ENCODE data around the gene CASP7.

CASP7 gene

DNA sequence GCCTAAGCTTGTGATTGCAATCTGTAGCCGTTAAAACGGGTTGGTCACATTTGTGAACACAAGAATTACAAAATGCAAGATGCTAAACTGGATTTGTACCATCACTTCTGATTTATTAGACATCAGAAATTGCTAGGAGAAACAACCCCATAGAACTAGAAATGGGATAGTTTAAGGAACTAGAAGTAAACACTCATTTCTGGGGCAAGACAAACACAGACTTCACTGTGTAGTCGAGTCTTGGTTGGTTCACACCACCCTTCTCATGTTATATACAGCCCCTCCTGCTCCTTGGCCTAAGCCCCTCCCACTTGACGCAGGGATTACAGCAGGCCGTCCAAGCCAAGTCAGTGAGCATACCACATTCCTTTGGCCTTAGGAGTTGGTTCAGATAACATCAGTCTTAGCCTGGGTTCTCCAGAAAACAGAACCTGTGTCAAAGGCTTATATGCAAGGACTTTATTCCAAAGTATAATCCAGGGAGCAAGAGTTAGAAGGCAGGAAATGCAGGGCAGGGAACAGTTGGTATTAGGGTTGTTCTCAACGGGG lies 13.8 kb upstream of the CASP7 start:
- in situ Hi-C loops (cut with MboI; ENCODE audit: low sequenced_read_pairs): no loop called here

DNA sequence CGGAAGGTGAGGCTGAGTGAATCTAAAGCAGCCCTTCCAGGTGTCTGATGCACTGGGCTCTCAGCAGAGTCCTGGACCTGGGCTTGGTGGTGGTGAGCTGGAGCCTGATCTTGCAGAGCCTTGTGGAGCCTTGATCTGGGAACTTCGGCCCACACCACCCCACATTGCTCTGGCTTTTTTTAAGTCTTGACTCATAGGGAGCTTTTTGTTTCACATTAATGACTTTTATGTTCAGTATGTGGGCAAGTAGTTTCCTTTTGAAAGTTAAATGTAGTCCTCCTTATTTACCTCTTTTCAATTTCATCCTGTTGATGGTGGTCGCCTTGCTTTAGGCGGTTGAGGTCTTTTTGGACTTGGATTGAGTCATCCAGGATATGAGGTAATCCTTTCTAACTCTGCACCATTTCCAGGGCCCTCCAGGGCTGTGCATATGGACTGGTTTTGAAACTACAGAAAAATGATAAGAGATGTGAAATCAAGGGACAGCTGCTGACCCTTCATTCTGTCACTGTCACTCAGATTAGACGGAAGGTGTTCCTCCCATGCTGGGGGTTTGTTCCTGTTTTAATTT lies 12.9 kb upstream of the CASP7 start:
- in situ Hi-C loops (cut with MboI; ENCODE audit: low sequenced_read_pairs): no loop called here

DNA sequence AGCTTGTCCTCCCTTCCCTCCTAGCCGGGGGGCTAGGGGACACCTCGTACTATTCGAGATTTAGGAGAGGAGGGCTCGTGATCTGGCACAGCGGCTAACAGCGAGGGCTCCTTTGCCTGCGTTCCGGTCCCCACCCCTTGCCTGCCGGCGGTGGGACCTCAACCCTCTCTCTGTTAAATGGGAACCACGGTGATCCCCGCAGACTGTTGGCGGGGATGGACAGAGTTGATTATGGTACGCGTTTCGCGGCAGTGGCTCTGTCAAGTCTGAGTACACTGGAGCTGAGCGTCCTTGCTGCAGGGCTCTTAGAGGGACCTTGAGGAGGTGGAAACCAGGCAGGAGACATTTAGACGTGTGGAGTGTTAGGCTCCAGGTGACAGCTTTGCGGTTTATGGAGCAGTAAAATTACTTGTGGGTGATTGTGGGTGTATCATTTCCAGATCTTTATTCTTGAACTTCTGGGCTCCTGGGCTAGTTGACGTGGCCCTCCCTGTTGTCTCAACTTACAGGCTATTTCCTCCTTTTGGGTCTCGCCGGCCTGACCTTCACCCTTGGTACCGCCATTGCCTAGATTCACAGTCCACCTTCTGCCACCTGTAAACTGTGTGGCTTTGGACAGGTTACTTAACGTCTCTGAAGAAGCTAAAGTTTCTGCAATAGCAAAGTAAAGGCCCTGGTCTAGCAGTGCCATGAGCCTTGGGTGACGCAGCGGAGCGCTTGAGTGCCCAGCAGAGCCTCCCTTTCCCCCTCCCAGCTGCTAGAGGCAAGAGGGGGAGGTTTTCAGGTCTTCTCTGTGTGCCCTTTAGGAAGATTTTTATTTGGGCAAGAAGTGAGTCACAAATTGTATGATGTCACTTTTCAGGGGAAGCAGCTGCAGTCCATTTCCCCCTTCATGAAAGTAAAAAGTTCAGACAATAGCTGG lies 739 bp downstream of the CASP7 start:
- in situ Hi-C loops (cut with MboI; ENCODE audit: low sequenced_read_pairs): no loop called here

DNA sequence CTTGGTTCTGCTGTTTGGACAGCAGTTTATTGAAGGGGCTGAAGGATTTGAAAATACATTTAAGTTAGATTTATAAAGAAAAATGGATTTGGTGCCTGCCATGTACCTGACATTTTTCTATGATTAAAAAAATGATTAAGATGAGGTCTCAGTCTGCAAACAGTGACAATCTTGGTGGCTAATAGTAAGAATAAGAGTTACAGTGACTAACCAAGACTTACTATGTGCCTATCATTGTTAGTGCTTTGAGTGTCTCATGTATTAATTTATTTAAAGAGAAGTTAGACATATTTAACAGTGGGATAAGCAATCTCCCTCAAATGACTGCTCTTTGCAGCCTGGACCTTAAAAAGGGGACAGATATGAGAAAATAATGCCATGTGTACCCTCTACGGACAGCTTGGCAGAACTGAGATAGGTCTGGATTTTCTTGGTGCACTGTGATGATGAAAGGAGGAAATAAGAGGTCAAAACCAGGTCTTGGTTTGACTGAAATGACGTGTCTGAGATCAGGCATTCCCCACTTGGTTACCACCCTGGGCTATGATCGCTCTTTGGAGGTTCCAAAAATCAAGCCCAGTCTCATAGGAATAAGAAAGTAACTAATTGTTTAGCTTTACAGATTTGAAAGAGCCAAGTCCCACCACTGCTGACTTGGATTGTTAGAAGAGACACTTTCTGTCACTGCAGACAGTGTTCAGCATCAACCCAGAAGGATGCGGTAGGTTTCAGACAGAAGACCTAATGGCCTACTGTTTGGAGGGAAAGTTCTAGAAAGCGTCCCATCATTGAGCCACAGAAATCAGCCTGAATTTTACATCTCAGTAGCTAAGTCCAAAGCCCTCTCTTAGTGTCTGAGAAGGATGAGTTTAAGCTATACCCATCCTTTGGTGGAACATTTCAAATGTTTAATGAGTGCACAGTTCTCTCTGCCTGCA lies 2.1 kb downstream of the CASP7 start:
- in situ Hi-C loops (cut with MboI; ENCODE audit: low sequenced_read_pairs): no loop called here

DNA sequence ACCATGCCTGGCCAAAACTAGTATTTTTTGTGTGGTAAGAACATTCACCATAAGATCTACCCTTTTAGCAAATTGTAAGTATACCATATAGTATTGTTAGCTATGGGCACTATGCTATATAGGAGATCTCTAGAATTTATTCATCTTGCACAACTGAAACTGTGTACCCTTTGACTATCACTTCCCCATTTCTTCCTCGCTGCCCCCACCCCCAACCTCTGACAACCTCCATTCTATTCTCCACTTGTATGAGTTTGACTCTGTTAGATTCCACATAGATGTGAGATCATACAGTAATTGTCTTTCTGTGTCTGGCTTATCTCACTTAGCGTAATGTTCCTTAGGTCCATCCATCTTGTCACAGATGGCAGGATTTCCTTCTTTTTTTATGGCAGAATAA lies 3.6 kb downstream of the CASP7 start:
- in situ Hi-C loops (cut with MboI; ENCODE audit: low sequenced_read_pairs): no loop called here

DNA sequence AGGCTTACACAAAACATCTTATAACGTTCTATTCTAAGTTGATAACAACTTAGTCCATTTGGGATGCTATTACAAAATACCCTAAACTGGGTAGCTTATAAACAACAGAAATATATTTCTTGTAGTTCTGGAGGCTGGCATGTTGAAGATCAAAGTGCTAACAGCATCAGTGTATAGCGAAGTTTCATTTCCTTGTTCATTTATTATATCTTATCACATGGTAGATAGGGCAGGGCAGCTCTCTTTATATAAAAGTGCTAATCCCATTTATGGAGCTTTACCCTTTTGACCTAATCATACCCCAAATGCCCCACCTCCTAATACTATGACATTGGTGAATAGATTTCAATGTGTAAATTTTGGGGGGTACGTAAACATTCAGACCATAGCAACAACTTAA lies 6.3 kb downstream of the CASP7 start:
- in situ Hi-C loops (cut with MboI; ENCODE audit: low sequenced_read_pairs): no loop called here

DNA sequence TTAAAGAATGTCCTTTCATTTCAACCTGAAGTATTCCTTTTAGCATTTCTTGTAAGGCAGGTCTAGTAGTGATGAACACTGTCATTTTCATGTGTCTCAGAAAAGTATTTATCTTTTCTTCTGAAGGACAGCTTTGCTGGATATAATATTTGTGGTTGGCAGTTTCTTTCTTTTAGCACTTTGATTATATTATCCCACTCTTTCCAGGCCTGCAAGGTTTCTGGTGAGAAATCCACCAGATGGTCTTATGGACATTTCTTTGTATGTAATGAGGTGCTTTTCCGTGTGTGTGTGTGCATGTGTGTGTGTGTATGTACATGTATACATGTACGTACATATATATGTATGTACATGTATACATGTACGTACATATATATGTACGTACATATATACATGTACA lies 7.3 kb downstream of the CASP7 start:
- in situ Hi-C loops (cut with MboI; ENCODE audit: low sequenced_read_pairs): no loop called here

DNA sequence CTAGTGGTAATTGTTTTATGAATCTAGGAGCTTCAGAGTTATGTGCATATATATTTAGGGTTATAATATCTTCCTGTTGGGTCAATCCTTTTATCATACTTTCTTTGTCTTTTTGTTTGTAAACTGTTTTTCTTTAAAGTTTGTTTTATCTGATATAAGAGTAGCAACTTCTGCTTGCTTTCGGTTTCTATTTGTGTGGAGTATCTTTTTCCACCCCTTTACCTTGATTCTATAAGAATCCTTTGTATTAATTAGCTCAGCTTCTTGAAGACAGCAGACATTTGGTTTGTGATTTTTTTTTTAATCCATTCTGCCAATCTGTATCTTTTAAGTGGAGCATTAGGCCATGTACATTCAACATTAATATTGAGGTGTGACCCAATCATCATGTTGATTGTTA lies 9.3 kb downstream of the CASP7 start:
- in situ Hi-C loops (cut with MboI; ENCODE audit: low sequenced_read_pairs): no loop called here

DNA sequence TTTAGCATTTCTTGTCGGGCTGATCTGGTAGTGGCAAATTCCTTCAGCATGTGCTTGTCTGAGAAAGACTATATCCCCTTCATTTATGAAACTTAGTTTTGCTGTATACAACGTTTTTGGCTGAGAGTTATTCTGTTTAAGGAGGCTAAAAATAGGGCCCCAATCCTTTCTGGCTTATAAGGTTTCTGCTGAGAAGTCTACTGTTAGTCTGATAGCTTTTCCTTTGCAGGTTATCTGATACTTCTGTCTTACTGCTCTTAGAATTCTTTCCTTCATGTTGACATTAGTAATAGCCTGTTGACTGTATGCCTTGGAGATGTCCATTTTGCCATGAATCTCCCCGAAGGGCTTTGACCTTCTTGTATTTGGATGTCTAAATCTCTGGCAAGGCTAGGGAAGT lies 9.9 kb downstream of the CASP7 start:
- in situ Hi-C loops (cut with MboI; ENCODE audit: low sequenced_read_pairs): no loop called here

DNA sequence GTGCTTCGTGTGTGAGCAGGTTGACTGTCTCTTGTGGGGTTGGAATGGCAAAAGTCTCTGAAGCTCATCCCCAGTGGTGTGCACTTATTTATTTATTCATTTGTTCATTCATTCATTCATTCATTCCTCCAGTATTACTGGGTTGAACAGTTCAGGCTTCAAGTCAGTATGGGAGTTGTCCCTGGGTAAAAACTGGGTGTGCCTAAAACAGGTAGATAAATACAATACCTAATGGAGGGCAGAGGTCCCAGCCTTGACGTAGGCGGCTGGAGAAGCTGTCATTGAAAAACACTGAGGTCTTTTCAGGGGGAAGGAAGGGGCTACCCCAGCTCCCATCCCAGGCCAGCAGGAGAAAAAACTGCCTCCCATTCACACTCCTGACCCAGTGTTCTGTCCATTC lies 11.0 kb downstream of the CASP7 start:
- in situ Hi-C loops (cut with MboI; ENCODE audit: low sequenced_read_pairs): no loop called here

DNA sequence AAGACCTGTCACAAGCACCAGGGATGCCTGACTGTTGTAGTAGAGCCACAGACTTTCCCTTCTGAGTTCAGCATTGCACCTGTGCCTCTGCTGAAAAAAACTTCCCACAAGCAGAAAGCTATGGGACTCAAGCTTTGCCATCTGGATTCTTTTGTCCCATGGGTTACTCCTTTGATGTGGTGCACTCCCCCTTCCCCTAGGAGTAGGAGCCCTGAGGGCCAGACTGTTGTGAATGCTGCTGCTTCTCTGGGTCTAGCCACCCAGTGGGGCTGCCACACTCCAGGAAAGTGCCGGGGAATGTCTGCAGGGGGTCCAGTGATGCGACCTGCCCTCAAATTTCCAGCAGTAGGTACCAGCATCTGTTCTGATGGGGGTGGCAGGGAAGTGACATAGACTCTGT lies 11.7 kb downstream of the CASP7 start:
- in situ Hi-C loops (cut with MboI; ENCODE audit: low sequenced_read_pairs): no loop called here

DNA sequence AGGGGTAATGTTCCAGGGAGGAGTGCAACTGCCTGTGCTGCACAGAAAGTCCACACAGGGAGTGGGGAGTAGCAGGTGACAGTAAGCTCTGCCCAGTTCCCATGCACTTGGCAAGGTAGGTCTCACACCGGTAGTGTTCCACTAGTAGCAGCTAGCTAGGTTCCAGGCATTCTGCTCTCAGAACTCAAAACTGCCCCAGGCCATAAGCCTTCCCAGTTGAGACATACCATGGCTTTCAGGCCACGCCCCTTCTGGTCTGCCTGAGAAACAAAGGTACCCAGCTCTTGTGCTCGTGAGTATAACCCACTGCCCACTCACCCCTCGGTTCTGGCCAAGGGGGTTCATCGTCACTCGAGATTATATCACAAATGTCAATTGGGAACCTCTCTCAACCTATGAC lies 12.6 kb downstream of the CASP7 start:
- in situ Hi-C loops (cut with MboI; ENCODE audit: low sequenced_read_pairs): no loop called here

DNA sequence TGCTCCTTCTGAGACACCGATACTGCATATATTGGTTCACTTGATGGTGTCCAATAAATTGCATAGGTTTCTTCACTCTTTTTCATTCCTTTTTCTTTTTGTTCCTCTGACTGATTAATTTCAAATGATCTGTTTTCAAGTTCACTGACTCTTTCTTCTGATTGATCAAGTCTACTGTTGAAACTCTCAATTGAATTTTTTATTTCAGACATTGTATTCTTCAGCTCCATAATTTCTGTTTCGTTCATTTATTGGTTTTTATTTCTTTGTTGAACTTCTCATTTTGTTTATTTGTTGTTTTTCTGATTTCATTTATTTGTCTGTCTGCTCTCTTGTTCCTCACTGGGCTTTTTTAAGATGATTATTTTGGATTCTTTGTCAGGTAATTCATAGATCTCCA lies 13.6 kb downstream of the CASP7 start:
- in situ Hi-C loops (cut with MboI; ENCODE audit: low sequenced_read_pairs): no loop called here

DNA sequence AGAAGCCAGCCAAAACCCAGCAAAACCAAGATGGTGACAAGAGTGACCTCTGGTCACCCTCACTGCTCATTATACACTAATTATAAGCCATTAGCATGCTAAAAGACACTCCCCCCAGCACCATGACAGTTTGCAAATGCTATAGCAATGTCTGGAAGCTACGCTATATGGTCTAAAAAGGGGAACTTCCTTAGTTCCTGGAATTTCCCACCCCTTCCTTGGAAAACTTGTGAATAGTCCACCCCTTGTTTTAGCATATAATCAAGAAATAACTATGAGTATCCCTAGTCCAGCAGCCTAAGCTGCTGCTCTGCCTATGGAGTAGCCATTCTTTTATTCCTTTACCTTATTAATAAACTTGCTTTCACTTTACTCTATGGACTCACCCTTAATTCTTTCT lies 16.0 kb downstream of the CASP7 start:
- in situ Hi-C loops (cut with MboI; ENCODE audit: low sequenced_read_pairs): no loop called here

DNA sequence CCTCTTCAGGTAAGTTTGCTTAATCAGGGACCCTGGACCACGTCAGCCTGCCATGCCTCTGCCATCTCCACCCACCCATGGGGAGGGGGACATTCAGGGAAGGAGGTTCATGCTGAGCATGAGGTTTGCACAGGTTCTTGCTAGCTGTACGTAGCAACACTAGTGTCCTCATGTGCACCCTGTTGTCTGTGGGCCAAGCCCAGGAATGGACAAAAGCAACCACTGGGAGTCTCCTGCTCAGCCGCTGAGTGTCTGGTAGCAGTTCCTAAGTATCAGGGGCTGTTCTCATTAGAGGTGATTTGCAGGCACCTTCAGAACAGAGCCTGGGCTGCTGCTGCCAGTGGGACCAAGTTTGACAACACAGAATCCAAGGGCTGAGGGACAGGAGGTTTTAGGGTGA lies 17.9 kb downstream of the CASP7 start:
- in situ Hi-C loops (cut with MboI; ENCODE audit: low sequenced_read_pairs): no loop called here

DNA sequence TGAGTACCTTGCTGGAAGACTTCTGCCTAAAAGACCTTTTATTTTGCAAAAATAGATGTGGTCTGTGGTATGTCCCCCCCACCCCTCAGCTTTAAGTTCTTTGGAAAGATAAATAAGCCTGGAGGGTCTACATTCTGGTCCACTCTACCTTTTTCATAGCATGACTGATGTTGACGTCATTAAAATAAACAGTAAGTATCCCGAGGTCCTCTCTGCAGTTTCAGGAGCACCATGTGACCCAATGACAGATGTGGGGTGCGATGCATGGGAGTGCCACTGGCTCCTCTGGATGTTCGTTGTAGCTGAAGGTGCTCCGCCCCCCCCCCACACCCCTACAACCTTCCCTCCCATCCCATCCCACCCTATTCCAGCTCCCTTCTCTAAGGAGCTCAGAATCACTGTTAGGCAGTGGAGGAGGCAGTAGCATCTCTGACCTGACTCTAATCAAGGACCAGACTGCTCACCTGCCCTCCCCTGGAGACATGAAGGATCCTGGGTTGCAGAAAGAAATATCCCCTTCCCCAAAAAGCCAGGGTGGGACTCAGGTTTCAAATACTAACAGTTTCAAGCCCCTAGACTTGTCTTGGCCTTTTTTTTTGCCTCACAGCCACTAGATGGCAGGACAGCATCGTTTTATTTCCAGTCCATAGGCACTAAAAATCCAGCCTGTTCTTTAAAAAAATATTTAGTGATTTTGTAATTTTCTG lies 25.1 kb downstream of the CASP7 start:
- in situ Hi-C loops (cut with MboI; ENCODE audit: low sequenced_read_pairs): loop anchor here (25.0 kb wide), 1 partner anchor 408 kb away; no protein-coding TSS in a partner anchor

DNA sequence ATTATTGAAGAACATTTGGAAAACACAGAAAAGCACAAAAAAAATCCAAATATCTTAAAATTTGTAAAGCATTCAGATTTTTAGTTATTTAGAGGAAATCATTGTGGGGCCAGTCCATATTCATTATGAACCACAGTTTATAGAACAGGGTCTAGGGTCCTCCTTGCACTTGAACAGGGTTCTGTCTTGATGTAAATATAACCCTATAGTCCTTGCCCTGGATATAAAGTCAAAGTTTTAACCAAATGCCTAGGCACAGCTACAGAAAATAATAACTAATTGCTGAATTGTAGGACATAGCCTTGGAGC lies 25.6 kb downstream of the CASP7 start:
- in situ Hi-C loops (cut with MboI; ENCODE audit: low sequenced_read_pairs): loop anchor here (25.0 kb wide), 1 partner anchor 407 kb away; no protein-coding TSS in a partner anchor

DNA sequence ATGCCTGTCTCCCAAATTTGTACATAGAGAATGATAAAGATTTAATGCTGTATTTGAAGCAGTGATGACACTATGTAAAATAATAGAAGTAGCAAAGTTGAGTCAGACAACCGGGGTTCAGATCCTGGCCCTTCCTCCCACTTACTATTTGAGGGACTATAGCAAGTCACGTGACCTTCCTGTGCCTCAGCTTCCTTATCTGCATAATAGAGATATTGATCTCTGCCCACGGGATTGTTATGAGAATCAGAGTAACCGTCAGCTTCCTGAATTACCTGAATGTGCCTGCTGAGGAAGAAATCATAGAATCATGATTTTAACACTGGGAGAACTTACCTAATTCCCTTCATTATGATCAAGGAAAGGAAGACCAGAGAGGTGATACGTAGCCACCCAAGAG lies 26.9 kb downstream of the CASP7 start:
- in situ Hi-C loops (cut with MboI; ENCODE audit: low sequenced_read_pairs): loop anchor here (25.0 kb wide), 1 partner anchor 406 kb away; no protein-coding TSS in a partner anchor

DNA sequence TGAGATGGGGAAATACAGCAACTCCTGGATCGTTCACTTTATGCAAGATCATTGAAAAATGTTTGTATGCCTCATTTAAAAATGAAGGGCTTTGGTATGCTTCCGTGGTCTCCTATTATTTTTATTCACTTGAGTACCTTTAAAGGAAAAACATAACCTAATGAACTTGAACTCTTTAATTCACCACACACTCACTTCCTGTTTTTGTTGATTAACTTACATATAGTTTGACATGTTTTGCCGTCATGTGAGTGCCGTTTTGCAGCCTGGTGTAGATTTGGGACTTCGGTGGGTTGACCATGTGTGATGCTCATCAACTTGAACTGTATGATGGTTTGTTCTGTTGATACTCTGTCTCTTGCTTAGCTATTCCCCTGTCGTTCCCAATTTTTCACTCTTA lies 28.9 kb downstream of the CASP7 start:
- in situ Hi-C loops (cut with MboI; ENCODE audit: low sequenced_read_pairs): loop anchor here (25.0 kb wide), 1 partner anchor 404 kb away; no protein-coding TSS in a partner anchor

DNA sequence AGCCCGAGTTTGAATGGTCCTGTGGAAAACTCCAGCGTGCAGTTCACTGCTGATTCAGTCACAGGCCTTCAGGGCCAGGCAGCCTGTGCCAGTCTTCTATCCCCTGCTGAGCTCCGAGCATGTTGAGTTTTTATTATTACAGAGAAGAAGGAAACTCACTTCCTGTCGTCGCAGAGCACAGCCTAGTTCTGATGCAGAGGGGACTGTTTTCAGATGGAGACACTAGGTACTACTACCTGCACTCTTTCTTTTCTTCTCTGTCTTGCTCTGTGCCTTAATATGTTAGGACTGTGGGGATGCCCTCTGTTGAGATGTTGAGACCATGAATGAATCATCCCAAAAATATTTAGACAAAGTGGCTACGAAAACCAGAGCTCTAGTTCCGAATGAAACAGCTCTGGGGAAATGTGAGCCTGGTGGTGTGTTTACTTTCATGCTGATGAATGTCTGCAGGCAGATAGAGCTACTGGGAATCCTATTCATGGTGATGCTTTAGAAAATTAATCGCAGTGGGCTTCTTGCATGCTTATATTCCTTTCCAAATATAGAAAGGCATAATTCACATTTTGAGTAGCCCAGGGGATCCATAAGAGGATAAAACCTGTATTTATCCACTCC lies 29.6 kb downstream of the CASP7 start:
- in situ Hi-C loops (cut with MboI; ENCODE audit: low sequenced_read_pairs): loop anchor here (25.0 kb wide), 1 partner anchor 403 kb away; no protein-coding TSS in a partner anchor

Data from HL-60/S4 treated with phorbol 12-myristate 13-acetate at 8.2 ng/mL for 4 days and 3 days (cell line).